Measurements from ENCODE around the gene OR13J1.

The OR13J1 gene

GRCh38 chr9:35859990-35860339, 10.2 kb downstream of the OR13J1 start:
- Histone ChIP-seq H3K9ac (ENCODE audit: low read length) (no peak overlapping the region), H3K79me2 (ENCODE audit: insufficient read depth, low read length) (no peaks in the 10 kb centered on the region), H3K4me2 (ENCODE audit: low read depth, low read length, poor library complexity, severe bottlenecking) (no peak overlapping the region), H3K4me3 (ENCODE audit: insufficient read depth, low read length, poor library complexity, severe bottlenecking) (no peak overlapping the region), H3K36me3 (ENCODE audit: low read length) (no peaks in the 10 kb centered on the region), H2AFZ (ENCODE audit: low read depth, low read length, severe bottlenecking) (no peak overlapping the region), H3K27ac (ENCODE audit: low read depth, low read length) (no peak overlapping the region), H3K9me2 (replicated peaks; ENCODE audit: insufficient read depth, low read length) (no peaks in the 10 kb centered on the region), H3K27me3 (ENCODE audit: low read length) (no peaks in the 10 kb centered on the region), H3F3A (ENCODE audit: insufficient read depth) (no peaks in the 10 kb centered on the region), H3K9me3 (ENCODE audit: insufficient read depth, low read length) (no peaks in the 10 kb centered on the region), H4K20me1 (ENCODE audit: low read depth, low read length) (no peaks in the 10 kb centered on the region)
- TF ChIP-seq EZH2phosphoT487 (conservative IDR thresholded peaks at IDR 0.05; ENCODE audit: low read length) = no peak
- TF ChIP-seq CTCF (IDR thresholded peaks at IDR 0.05; ENCODE audit: insufficient read depth, low read length, poor library complexity, severe bottlenecking) = no peak

GRCh38 chr9:35859310-35859989, 10.8 kb downstream of the OR13J1 start:
- no peak overlapping the region for H3K27ac ChIP-seq (ENCODE audit: low read depth, low read length)
- H3K36me3 ChIP-seq (ENCODE audit: low read length) = no peaks in the 10 kb centered on the region
- H2AFZ ChIP-seq (ENCODE audit: low read depth, low read length, severe bottlenecking) = no peak overlapping the region
- H3F3A ChIP-seq (ENCODE audit: insufficient read depth) = no peaks in the 10 kb centered on the region
- TF ChIP-seq CTCF (IDR thresholded peaks at IDR 0.05; ENCODE audit: insufficient read depth, low read length, poor library complexity, severe bottlenecking) = no peak
- TF ChIP-seq EZH2phosphoT487 (conservative IDR thresholded peaks at IDR 0.05; ENCODE audit: low read length) = no peak
- no peaks in the 10 kb centered on the region for H3K27me3 ChIP-seq (ENCODE audit: low read length)
- H3K9me3 ChIP-seq (ENCODE audit: insufficient read depth, low read length) = no peaks in the 10 kb centered on the region
- no peaks in the 10 kb centered on the region for H4K20me1 ChIP-seq (ENCODE audit: low read depth, low read length)
- H3K4me2 ChIP-seq (ENCODE audit: low read depth, low read length, poor library complexity, severe bottlenecking) = no peak overlapping the region
- H3K9ac ChIP-seq (ENCODE audit: low read length) = no peak overlapping the region
- H3K4me3 ChIP-seq (ENCODE audit: insufficient read depth, low read length, poor library complexity, severe bottlenecking) = no peak overlapping the region
- no peaks in the 10 kb centered on the region for H3K79me2 ChIP-seq (ENCODE audit: insufficient read depth, low read length)
- H3K9me2 ChIP-seq (replicated peaks; ENCODE audit: insufficient read depth, low read length) = no peaks in the 10 kb centered on the region

- Histone ChIP-seq H2AFZ (ENCODE audit: low read depth, low read length, severe bottlenecking) (no peak overlapping the region), H3K27me3 (ENCODE audit: low read length) (no peaks in the 10 kb centered on the region), H3F3A (ENCODE audit: insufficient read depth) (no peaks in the 10 kb centered on the region), H3K36me3 (ENCODE audit: low read length) (no peaks in the 10 kb centered on the region), H4K20me1 (ENCODE audit: low read depth, low read length) (no peaks in the 10 kb centered on the region), H3K9me2 (replicated peaks; ENCODE audit: insufficient read depth, low read length) (no peaks in the 10 kb centered on the region), H3K9me3 (ENCODE audit: insufficient read depth, low read length) (no peaks in the 10 kb centered on the region), H3K79me2 (ENCODE audit: insufficient read depth, low read length) (no peaks in the 10 kb centered on the region), H3K4me2 (ENCODE audit: low read depth, low read length, poor library complexity, severe bottlenecking) (no peak overlapping the region), H3K9ac (ENCODE audit: low read length) (no peak overlapping the region), H3K27ac (ENCODE audit: low read depth, low read length) (no peak overlapping the region), H3K4me3 (ENCODE audit: insufficient read depth, low read length, poor library complexity, severe bottlenecking) (no peak overlapping the region)
- no peak for TF ChIP-seq EZH2phosphoT487 (conservative IDR thresholded peaks at IDR 0.05; ENCODE audit: low read length)
- no peak for TF ChIP-seq CTCF (IDR thresholded peaks at IDR 0.05; ENCODE audit: insufficient read depth, low read length, poor library complexity, severe bottlenecking)
Observed at GRCh38 chr9:35858458-35858857, 11.7 kb downstream of the OR13J1 start.

All from SU-DHL-6 (cell line).